ENCODE data around the gene NHSL1.

NHSL1 gene

DNA sequence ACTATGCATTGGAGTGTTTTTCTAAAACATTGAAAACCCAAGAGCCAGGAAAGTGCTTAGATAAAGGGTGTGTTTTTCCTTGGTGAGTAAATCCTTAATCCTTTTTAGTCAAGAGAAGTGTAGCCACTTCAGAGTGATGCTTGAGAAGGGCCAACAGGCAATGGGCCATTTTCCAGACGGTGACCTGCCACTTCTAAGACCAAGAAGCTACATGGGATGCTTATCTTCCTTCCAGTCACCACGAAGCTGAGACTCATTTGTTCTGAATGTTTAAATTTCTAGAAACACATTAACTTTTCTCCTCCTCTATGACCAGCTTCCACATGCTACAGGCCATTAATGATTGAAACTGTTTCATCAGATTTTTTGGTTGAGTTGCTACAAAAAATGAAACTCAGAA lies 34.4 kb upstream of the NHSL1 start:
- DNase-seq (ENCODE audit: low read depth in 2 of 2) = no peak
- TF ChIP-seq, protein P1, sequence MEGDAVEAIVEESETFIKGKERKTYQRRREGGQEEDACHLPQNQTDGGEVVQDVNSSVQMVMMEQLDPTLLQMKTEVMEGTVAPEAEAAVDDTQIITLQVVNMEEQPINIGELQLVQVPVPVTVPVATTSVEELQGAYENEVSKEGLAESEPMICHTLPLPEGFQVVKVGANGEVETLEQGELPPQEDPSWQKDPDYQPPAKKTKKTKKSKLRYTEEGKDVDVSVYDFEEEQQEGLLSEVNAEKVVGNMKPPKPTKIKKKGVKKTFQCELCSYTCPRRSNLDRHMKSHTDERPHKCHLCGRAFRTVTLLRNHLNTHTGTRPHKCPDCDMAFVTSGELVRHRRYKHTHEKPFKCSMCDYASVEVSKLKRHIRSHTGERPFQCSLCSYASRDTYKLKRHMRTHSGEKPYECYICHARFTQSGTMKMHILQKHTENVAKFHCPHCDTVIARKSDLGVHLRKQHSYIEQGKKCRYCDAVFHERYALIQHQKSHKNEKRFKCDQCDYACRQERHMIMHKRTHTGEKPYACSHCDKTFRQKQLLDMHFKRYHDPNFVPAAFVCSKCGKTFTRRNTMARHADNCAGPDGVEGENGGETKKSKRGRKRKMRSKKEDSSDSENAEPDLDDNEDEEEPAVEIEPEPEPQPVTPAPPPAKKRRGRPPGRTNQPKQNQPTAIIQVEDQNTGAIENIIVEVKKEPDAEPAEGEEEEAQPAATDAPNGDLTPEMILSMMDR (IDR thresholded peaks at IDR 0.05; ENCODE audit: low read depth, low read length) = no peak
- H3K4me3 ChIP-seq (replicated peaks in 1 of 2; ENCODE audit: low read depth in 2 of 2, low read length in 2 of 2) = no peak overlapping the region

DNA sequence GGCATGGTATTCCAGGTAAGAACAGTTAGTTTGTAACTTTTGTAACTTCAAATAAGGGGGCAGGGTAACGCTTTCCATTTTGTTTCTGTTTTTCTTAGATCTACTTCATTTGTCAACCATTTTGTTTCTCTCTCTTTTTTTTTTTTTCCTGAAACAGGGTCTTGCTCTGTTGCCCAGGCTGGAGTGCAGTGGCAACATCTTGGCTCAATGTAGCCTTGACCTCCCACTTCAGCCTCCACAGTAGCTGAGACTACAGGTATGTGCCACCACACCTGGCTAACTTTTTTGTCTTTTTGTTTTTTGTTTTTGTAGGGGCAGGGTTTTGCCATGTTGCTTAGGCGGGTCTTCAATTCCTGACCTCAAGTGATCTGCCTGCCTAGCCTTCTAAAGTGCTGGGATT lies 32.1 kb upstream of the NHSL1 start:
- TF ChIP-seq, protein P1 (IDR thresholded peaks at IDR 0.05; ENCODE audit: low read depth, low read length) = no peak
- DNase-seq (ENCODE audit: low read depth in 2 of 2) = no peak
- H3K4me3 ChIP-seq (replicated peaks in 1 of 2; ENCODE audit: low read depth in 2 of 2, low read length in 2 of 2) = no peak overlapping the region

DNA sequence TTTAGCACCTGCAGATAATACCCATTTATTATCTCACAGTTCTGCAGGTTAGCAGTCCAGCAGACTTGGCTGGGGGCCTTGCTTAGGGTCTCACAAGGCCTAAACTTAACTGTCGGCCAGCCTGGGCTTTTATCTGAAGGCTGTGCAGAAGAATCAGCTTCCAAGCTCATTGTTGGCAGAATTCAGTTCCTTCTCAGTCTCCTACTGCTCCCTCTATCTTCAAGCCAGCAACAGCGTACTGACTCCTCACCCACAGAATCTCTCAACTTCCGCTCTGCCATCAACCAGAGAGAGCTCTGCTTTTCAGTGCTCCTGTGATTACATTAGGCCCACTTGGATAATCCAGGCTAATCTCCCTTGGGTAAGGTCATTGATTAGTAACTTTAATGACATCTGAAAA lies 30.2 kb upstream of the NHSL1 start:
- H3K4me3 ChIP-seq (replicated peaks in 1 of 2; ENCODE audit: low read depth in 2 of 2, low read length in 2 of 2) = no peak overlapping the region
- TF ChIP-seq, protein P1 (IDR thresholded peaks at IDR 0.05; ENCODE audit: low read depth, low read length) = peak; percentile 44
- peak in 1 of 2 donors; percentile 45 for DNase-seq (ENCODE audit: low read depth in 2 of 2)

DNA sequence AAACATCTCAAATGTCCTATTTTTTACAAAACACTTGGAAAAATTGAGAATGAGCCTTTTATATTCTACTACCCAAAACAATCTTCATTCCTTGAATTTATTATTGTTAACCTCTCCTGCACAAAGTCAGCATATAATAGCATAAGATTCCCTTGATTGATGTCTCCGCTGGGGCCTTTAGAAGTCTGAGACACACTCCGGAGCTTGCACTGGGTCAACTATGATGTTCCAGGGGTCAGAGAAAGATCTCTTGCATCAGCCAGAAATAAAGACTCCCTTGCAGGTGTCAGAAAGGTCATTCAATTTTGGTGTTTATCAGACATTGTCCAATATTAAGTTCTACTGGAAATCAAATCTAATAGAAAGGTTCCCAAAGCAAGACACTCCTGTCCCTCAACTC lies 29.7 kb upstream of the NHSL1 start:
- H3K4me3 ChIP-seq (replicated peaks in 1 of 2; ENCODE audit: low read depth in 2 of 2, low read length in 2 of 2) = no peak overlapping the region
- TF ChIP-seq, protein P1 (IDR thresholded peaks at IDR 0.05; ENCODE audit: low read depth, low read length) = no peak
- no peak for DNase-seq (ENCODE audit: low read depth in 2 of 2)

DNA sequence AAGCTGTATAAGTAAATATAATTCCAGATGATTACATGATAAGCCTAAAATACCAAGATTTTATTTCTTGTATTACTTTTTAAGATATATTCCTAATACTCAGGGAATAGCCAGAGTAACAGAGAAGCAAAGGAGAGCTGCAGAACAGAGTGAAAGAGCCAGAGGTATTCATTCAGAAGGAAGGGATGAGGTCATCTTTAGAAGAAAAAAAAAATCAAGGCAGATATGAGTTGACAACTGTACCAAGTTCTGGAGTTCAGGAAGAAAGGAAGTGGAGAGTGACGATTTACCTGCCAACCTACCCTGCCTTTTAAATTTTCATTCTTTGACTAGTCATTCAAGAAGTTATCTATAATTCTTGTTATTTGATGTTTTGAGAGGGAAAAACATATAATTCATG lies 28.8 kb upstream of the NHSL1 start:
- DNase-seq (ENCODE audit: low read depth in 2 of 2) = peak in 1 of 2 donors; percentile 29
- no peak overlapping the region for H3K4me3 ChIP-seq (replicated peaks in 1 of 2; ENCODE audit: low read depth in 2 of 2, low read length in 2 of 2)
- TF ChIP-seq, protein P1 (IDR thresholded peaks at IDR 0.05; ENCODE audit: low read depth, low read length) = no peak

DNA sequence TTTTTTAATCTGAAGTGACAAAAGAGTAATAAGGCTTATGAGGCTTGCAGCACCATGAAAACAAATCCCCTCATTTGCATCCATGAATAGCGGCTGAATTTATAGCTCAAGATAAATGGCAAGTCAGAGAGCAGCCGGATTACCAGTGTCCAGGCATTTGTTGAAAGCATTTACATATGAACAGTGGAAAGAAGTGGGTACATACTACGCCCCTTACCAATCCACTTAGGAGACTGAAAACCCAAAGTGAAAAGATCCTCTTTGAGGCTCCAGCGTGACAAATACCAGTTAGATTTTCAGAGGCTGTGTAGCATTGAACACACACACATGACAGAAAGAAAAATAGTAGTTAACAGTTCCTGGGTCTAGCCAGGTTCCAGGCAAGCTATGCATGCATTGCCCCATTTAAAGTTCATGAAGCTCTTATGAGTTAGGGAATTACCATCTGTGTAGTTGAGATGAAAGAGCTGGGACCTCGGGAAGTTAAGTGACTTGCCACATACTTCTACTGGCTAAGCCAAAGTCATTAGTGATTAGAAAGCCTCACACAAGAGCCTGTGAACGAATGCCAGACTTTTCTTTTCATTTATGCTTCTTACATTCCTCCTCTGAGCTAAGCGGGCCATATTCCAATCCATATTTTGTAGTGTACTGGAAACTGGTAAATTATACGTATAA lies 28.3 kb upstream of the NHSL1 start:
- TF ChIP-seq, protein P1 (IDR thresholded peaks at IDR 0.05; ENCODE audit: low read depth, low read length) = no peak
- no peak overlapping the region for H3K4me3 ChIP-seq (replicated peaks in 1 of 2; ENCODE audit: low read depth in 2 of 2, low read length in 2 of 2)
- DNase-seq (ENCODE audit: low read depth in 2 of 2) = peak in 1 of 2 donors; percentile 46

DNA sequence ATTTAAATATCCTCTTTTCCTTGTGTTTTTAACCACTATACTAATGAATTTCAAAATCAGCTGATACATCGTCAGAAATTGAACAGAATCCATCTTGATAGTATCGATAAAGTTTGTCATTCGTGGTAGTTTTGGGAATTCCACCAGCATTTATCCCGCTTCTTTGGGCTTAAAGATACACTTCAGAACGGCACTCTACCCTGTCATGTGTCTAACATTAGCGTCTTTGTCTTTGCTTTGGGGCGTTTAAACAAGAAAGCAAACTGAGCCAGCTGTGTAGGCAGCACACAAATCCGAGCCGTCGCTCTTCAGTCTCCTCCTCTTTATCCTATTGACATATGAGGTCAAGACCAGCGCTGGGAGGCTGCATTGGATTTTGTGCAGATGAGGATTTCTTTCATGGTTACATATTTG lies 27.5 kb upstream of the NHSL1 start:
- TF ChIP-seq, protein P1 (IDR thresholded peaks at IDR 0.05; ENCODE audit: low read depth, low read length) = no peak
- no peak for DNase-seq (ENCODE audit: low read depth in 2 of 2)
- no peak overlapping the region for H3K4me3 ChIP-seq (replicated peaks in 1 of 2; ENCODE audit: low read depth in 2 of 2, low read length in 2 of 2)

Data from cardiac fibroblast (primary cell).